T-helper 2 cell (primary cell): ENCODE measurements around the gene HOXC6.

Source experiments
- DNase-seq, 5 experiments: peaks; one replicate each; pipeline versions ENCODE4 v3.0.0 to v3.0.0-alpha.2; 2012 to 2022
- total RNA-seq, 2 donors: gene quantifications; one replicate each; lab custom pipeline; 2026; lab: John Stamatoyannopoulos, UW

Gene HOXC6
- 0 to 0.20 reads per million in 2 donors for total RNA-seq

- no peak for DNase-seq
Observed at GRCh38 chr12:54028314-54029201, at the start of gene HOXC6. HOXC6 (plus strand) TSS chr12:54028440; CDS start chr12:54028522, 82 bp downstream.

DNA sequence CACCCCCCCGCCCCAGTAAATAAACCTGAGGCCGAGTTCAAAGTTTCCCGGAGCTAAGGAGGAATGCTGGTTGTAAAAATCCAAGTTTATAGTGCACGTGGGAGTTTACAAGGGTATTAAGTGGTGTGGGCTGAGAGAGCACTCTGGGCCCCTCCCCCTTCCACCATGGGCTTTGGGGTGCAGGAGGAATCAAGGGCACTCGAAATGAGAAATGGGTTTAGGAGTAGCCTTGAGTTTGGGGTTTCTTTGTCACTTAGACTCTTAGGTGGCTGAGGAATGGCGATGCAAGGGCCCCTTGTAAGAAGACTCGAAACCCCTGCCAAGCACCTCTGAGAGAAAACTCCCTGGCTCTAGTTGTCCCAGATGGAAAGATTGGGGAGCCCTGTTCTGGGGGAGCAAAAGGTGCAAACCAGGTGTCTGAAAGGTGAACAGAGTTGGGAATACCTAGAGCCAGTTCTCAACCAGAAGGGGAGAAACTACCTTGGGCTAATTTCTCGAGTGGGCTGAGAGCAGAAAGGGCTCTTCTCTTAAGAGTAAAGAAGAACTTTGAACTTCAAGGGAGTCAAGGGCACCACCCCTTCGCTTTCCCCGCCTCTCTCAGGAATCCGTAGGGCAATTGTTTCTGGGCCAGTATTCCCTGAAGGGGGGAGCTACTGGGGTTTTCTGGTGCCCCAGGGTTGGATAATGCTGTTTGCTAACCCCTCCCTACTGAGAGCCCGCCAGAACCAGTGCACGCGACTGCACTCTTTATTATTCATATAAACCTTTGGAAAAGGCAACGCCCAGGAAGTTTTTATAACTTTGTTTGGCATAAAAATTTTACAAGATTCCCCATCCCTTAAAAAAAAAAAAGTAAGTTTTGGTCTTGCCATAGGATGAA is 49.5 kb upstream of the HOXC6 start:
- DNase-seq = no peak

- no peak for DNase-seq
Observed at GRCh38 chr12:53980104-53980801, 48.0 kb upstream of the HOXC6 start.

GRCh38 chr12:53980802-53981496 is 47.3 kb upstream of the HOXC6 start:
- DNase-seq = no peak

- no peak for DNase-seq
Observed at GRCh38 chr12:53981634-53982565, 46.3 kb upstream of the HOXC6 start.

GRCh38 chr12:53982648-53983567 is 45.3 kb upstream of the HOXC6 start:
- no peak for DNase-seq

DNA sequence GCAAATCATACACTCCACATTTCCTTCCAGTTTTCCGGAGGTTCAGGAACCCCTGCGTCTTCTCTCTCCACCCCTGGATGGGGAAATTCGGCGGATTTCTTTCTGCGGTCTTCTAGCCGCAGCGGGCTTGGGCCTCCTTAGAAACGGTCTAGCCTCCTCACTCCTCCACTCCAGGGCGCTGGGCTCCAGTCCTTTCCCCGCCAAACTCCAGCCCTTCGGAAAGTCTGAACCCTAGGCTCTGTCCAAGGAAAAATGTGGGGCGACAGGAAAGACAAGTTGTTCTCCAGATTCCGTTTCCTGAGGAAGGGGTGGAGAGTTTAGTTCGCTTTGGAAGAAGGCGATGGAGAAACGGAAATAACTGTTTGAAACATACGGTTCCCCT is 44.7 kb upstream of the HOXC6 start:
- DNase-seq = no peak

GRCh38 chr12:53983950-53984572 is 44.2 kb upstream of the HOXC6 start:
- DNase-seq = no peak

DNA sequence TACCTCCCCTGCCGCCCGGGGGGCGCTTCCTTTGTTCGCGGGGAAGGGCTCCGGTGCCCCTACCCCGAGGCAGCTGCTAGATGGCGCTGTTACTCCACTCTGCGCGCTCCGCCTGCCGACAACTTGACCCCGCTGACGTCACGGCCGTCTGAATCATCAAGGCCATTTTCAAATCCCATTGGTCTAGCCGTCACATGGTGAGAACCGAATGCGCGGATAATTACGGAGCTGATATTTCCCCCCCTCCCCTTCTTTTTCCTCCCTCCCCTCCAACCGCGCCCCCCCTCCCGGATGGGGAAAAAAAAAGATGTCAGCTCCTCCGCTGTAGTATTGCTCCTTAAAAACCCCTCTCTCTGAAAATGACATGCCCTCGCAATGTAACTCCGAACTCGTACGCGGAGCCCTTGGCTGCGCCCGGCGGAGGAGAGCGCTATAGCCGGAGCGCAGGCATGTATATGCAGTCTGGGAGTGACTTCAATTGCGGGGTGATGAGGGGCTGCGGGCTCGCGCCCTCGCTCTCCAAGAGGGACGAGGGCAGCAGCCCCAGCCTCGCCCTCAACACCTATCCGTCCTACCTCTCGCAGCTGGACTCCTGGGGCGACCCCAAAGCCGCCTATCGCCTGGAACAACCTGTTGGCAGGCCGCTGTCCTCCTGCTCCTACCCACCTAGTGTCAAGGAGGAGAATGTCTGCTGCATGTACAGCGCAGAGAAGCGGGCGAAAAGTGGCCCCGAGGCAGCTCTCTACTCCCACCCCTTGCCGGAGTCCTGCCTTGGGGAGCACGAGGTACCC is 43.1 kb upstream of the HOXC6 start, which contains the start of gene HOXC10:
HOXC10 (plus strand) TSS at position 246 of the 791 bp plus-strand sequence; CDS start at position 360, 114 bp downstream.
- DNase-seq = peak; percentile 39 to 87 (median 62)

DNA sequence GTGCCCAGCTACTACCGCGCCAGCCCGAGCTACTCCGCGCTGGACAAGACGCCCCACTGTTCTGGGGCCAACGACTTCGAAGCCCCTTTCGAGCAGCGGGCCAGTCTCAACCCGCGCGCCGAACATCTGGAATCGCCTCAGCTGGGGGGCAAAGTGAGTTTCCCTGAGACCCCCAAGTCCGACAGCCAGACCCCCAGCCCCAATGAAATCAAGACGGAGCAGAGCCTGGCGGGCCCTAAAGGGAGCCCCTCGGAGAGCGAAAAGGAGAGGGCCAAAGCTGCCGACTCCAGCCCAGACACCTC is 42.6 kb upstream of the HOXC6 start:
- DNase-seq = no peak

DNA sequence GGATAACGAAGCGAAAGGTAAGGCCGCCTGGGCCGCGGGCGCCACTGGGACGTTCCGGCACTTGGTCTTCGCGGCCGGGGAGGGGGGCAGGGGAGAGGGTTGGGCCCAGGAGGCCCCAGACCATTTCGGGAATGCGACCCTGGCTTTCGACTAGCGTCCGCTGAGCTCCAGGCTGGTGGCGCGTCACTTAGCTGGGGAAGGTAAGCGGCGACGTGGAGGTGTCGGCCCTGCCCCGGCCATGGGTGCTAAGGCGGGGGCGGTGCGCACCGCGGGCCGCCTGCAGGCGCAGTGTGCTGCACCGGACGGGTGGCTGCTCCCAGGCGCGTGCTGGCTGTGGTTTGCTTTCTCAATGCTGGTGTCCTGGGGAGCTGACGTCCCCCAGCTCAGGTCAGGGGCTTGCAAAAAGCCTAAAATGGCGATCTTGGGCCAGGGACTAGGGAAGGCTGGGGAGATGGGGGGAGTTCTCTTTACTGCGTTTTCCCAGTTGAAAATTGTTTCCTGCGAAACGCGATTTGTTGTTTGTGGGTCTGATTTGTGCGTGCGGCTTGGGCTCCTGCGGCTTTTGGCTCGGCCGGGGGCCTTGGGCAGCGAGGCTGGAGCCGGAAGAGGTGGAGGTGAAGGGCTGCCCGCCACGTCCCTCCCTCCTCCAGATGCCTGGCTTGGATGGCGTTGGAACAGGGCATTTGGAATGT is 42.1 kb upstream of the HOXC6 start:
- peak in 1 of 5 experiments; percentile 48 for DNase-seq

DNA sequence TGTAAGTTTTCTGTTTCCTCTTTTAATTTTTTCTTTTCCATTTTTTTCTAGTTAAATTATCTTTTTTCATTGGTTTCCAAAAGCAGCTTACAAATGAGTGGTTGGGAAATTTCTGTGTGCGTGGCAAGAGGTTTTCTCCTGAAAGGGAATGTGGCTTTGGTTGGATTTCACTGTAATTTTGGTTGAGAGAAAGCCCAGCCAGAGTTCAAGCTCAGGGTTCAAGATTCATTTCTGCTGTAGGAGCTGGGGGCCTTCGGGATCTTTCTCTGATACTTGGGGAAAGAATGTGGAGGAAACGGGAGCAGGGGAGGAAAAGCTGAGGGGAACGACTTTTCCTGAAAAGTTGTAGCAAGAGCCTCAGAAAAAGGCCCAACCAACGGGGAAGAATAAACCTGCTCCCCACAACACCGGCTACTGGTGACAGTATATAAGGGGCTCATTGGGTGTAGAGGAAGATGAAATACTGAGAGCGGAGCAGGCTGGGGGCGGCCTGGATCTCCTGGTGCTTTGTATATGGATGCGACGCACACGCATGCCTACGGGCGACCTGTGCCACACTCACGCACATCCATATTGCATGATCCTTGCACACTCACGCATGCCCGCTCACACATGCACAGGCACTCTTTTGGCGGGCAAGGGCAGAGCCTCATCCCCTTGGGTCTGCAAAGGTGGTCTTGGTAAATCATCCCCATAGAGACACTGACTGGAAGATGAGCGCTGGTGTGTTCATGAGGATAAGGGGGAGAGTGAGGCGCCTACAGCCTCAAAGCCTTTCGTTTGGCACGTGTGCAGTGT is 41.4 kb upstream of the HOXC6 start:
- DNase-seq = no peak

DNA sequence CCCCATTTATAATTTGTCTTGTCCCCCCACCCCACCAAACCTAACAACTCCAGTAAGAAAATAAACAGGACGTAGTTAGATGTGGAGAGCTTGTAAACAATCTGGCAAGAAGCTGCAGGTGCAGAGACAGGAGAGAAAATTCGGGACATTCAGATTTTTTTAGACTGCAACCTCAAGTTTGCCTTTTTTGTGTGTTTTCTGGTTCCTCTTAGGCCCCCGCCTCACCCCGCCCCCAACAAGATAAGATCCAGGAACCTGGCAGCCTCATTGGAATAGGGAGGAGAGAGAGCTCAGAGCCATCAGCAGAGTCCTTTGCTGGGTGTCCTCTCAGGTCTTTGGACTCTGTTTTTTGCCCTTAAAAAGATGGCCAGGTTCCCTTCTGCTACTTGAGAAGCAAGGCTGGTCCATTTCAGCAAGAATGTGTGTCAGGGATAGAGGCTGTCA is 40.4 kb upstream of the HOXC6 start:
- DNase-seq = no peak

DNA sequence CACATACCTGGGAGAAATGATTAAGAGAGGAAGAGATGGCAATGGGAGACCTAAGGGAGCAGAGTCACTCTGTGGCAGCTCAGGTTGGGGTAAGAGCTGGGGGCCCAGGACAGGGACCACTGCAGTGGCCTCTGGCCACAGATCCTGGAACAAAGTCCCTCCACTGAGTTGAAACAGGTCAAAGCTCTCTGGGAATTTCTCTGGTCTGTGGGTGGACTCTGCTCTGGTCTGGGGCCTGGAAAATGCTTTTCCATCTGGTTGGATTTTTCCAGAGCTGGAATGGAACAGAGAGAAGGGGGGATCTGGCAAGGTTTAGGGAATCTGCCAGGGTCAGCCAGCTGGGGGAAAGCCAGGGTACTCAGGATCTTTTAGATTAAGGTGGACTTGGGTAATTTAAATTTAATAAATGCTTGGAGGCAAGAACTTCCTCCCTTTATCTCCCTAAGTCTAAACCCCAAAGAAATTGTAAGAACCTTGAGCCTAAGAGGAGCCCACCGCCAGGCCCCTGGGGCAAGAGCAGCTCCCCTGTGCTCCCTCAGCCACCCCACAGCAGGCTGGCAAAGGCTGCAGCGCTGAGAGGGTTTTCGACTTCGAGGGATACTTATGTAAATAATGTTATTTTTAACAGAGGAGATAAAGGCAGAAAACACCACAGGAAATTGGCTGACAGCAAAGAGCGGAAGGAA is 39.6 kb upstream of the HOXC6 start:
- DNase-seq = no peak

- DNase-seq = peak in 2 of 5 experiments; percentile 22 to 63
Observed at GRCh38 chr12:53989227-53990113, 38.8 kb upstream of the HOXC6 start.
